Stimulated activated CD8-positive, alpha-beta memory T cell treated with anti-CD3 and anti-CD28 coated beads, Interleukin-4, amount 100 ng/mL, for 1 hour (primary cell): ENCODE measurements around the gene CFLAR.
"Not testable (repeated sequence)": the region's sequence is repeated elsewhere in the genome, so short reads cannot be mapped to it uniquely, and the experiment has no call there.

ENCODE experiments used
- DNase-seq, 2 donors: peaks; one replicate each; pipeline ENCODE4 v3.0.0-alpha.2; 2020; ENCODE audit warnings: low read depth in 2 of 2, low spot score in 1 of 2

Gene CFLAR

GRCh38 chr2:201174687-201175086 is 58.7 kb downstream of the CFLAR start:
- no peak for DNase-seq

- no peak for DNase-seq
Observed at GRCh38 chr2:201176081-201176481, 60.1 kb downstream of the CFLAR start.

- no peak for DNase-seq
Observed at GRCh38 chr2:201180010-201180409, 64.0 kb downstream of the CFLAR start.

- no peak for DNase-seq
Observed at GRCh38 chr2:201182650-201183364, 66.8 kb downstream of the CFLAR start, which contains the start of gene CASP10. Gene CASP10 (plus strand): TSS chr2:201183141. CDS start chr2:201185778, 2,637 bp downstream.

- DNase-seq, result no peak
Observed at GRCh38 chr2:201183365-201183727, 67.4 kb downstream of the CFLAR start.

GRCh38 chr2:201183835-201184234 is 67.9 kb downstream of the CFLAR start:
- DNase-seq, result not testable (repeated sequence)

- DNase-seq, result not testable (repeated sequence)
Observed at GRCh38 chr2:201184248-201184647, 68.3 kb downstream of the CFLAR start.

GRCh38 chr2:201185863-201186262 is 69.9 kb downstream of the CFLAR start:
- DNase-seq, result no peak

GRCh38 chr2:201186982-201187381 is 71.0 kb downstream of the CFLAR start:
- no peak for DNase-seq

GRCh38 chr2:201188449-201188848 is 72.5 kb downstream of the CFLAR start:
- no peak for DNase-seq

- no peak for DNase-seq
Observed at GRCh38 chr2:201191132-201191875, 75.3 kb downstream of the CFLAR start.

- DNase-seq, result no peak
Observed at GRCh38 chr2:201194097-201194496, 78.1 kb downstream of the CFLAR start.

- DNase-seq, result no peak
Observed at GRCh38 chr2:201195331-201195730, 79.4 kb downstream of the CFLAR start.

GRCh38 chr2:201196003-201196402 is 80.0 kb downstream of the CFLAR start:
- no peak for DNase-seq

- DNase-seq, result no peak
Observed at GRCh38 chr2:201196803-201197202, 80.8 kb downstream of the CFLAR start.

GRCh38 chr2:201197781-201198180 is 81.8 kb downstream of the CFLAR start:
- DNase-seq, result no peak

- DNase-seq, result no peak
Observed at GRCh38 chr2:201199847-201200246, 83.9 kb downstream of the CFLAR start.

GRCh38 chr2:201200345-201200744 is 84.4 kb downstream of the CFLAR start:
- no peak for DNase-seq

GRCh38 chr2:201201371-201201770 is 85.4 kb downstream of the CFLAR start:
- DNase-seq, result no peak

- DNase-seq, result no peak
Observed at GRCh38 chr2:201203916-201204654, 88.1 kb downstream of the CFLAR start.

- no peak for DNase-seq
Observed at GRCh38 chr2:201204655-201205514, 88.9 kb downstream of the CFLAR start.
